Activated naive CD8-positive, alpha-beta T cell treated with anti-CD3 and anti-CD28 coated beads for 36 hours (primary cell): Measurements from ENCODE around the gene SPR. TPM values are rescaled to one million over a fixed set of nuclear protein-coding genes. Genes with fewer than 3 reads are reported as not detected.

Experiments used
- DNase-seq: peaks from one replicate; pipeline ENCODE4 v3.0.0; 2021
- H3K27ac Mint-ChIP-seq: one replicate; pipeline ENCODE4 v1.8.0; 2022; ENCODE audit warnings: mild to moderate bottlenecking, moderate library complexity, mixed read lengths
- H3K27me3 Mint-ChIP-seq: one replicate; pipeline ENCODE4 v1.8.0; 2022; ENCODE audit warnings: mild to moderate bottlenecking, mixed read lengths
- H3K36me3 Mint-ChIP-seq: one replicate; pipeline ENCODE4 v1.8.0; 2021; ENCODE audit warnings: mild to moderate bottlenecking, mixed read lengths
- H3K4me1 Mint-ChIP-seq: one replicate; pipeline ENCODE4 v1.8.0; 2021; ENCODE audit warnings: mixed read lengths
- H3K4me3 Mint-ChIP-seq: one replicate; pipeline ENCODE4 v1.8.0; 2022; ENCODE audit warnings: mild to moderate bottlenecking, moderate library complexity, mixed read lengths
- H3K9me3 Mint-ChIP-seq: one replicate; pipeline ENCODE4 v1.8.0; 2022; ENCODE audit warnings: mixed read lengths
- total RNA-seq, 2 experiments: library from RNA; stranded (reverse); gene quantifications; one replicate each; pipeline ENCODE4 v1.2.3, GENCODE V29; 2021

The SPR gene
- total RNA-seq, 2 experiments from 2014 or later: 13.9 TPM

DNA sequence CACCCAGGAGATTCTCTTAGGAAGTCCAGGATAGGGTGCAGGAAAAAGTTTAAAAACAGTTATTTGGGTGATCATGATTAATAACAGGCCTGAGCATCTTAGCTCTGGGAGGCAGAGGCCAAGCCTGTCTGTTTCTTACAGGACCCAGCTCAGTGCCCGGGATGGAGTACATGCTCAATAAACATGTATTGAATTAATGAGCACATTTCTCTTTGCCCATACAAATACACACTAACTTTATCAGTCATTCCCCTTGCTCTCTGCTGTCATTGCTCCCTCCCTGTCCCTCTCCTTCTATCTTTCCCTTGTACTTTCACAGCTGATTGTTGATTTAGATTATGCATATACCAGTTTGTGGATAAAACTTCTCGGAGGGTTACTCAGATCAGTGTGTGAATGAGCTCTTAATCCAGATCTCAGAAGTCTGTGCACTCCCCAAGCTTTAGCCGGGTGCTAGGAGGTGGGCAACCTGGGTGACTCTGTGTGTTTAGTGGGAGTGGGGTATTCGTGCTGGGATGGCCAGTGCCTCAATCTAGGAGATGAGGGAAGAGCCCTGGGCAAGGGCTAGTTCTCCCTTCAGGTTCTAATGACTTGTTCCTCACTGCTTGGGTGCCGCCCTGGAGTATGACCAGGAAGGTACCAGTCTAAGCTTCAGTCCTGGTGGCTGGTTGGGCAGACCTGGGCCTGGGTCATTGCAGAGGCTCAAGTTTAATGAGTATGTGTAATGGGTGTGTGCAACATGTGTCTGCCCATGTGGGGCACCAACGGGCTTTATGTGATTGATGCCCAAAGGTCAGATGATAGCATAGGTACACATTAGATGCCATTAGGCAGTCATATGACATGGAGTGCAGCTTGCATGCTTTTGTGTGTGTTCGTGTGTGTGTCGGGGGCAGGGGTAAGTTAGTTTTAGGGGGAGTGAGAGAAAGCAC is 40.7 kb downstream of the SPR start:
- Mint-ChIP-seq H3K4me1 (peaks cover 9% of the 10 kb centered on the region), H3K27me3 (peaks cover 15% of the 10 kb centered on the region), H3K36me3 (no peaks in the 10 kb centered on the region), H3K4me3 (no peak overlapping the region), H3K9me3 (no peaks in the 10 kb centered on the region), H3K27ac (no peak overlapping the region)
- DNase-seq: no peak

DNA sequence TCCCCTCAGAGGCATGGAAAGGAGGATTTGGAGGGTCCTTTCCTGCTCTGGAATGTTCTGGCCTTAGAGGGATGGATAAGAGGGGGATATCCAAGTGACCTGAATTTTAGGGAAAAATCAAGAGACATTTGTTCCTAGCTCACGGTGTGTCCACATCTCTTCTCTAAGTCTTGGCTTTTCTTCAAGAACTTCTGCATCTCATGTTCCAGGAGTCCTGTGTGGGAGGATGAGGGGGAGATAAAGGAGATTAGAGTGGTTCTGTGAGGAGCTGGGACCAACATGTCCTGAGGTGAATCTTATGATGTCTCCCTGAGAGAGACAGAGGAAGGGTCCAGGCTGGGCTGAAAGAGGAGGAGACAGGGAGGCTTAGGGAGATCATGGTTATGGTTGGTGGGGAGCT is 41.8 kb downstream of the SPR start:
- Mint-ChIP-seq H3K4me1 (peaks cover 4% of the 10 kb centered on the region), H3K4me3 (no peak overlapping the region), H3K9me3 (no peaks in the 10 kb centered on the region), H3K27ac (no peak overlapping the region), H3K27me3 (peaks cover 3% of the 10 kb centered on the region), H3K36me3 (no peaks in the 10 kb centered on the region)
- DNase-seq: no peak

GRCh38 chr2:72931280-72931910 is 44.2 kb downstream of the SPR start:
- Mint-ChIP-seq H3K4me3 (no peak overlapping the region), H3K27ac (no peak overlapping the region), H3K4me1 (no peaks in the 10 kb centered on the region), H3K36me3 (no peaks in the 10 kb centered on the region), H3K27me3 (no peaks in the 10 kb centered on the region), H3K9me3 (no peaks in the 10 kb centered on the region)
- DNase-seq: no peak

GRCh38 chr2:72932045-72932740 is 45.0 kb downstream of the SPR start:
- no peaks in the 10 kb centered on the region for H3K27me3 Mint-ChIP-seq
- H3K4me1 Mint-ChIP-seq: no peaks in the 10 kb centered on the region
- no peak for DNase-seq
- H3K27ac Mint-ChIP-seq: no peak overlapping the region
- H3K9me3 Mint-ChIP-seq: no peaks in the 10 kb centered on the region
- no peaks in the 10 kb centered on the region for H3K36me3 Mint-ChIP-seq
- no peak overlapping the region for H3K4me3 Mint-ChIP-seq

GRCh38 chr2:72932805-72933204 is 45.6 kb downstream of the SPR start:
- Mint-ChIP-seq H3K27ac (no peak overlapping the region), H3K36me3 (no peaks in the 10 kb centered on the region), H3K4me1 (no peaks in the 10 kb centered on the region), H3K9me3 (no peaks in the 10 kb centered on the region), H3K27me3 (no peaks in the 10 kb centered on the region), H3K4me3 (no peak overlapping the region)
- no peak for DNase-seq

- H3K9me3 Mint-ChIP-seq: no peaks in the 10 kb centered on the region
- no peaks in the 10 kb centered on the region for H3K27me3 Mint-ChIP-seq
Observed at GRCh38 chr2:72933207-72933606, 46.0 kb downstream of the SPR start.

GRCh38 chr2:72933646-72934151 is 46.5 kb downstream of the SPR start:
- H3K27me3 Mint-ChIP-seq: no peaks in the 10 kb centered on the region
- no peaks in the 10 kb centered on the region for H3K9me3 Mint-ChIP-seq
- no peak overlapping the region for H3K4me3 Mint-ChIP-seq
- H3K4me1 Mint-ChIP-seq: no peaks in the 10 kb centered on the region
- H3K27ac Mint-ChIP-seq: no peak overlapping the region
- no peaks in the 10 kb centered on the region for H3K36me3 Mint-ChIP-seq
- no peak for DNase-seq

More at GRCh38 chr2:72933207-72933606, 46.0 kb downstream of the SPR start:
- Mint-ChIP-seq H3K4me1 (no peaks in the 10 kb centered on the region), H3K4me3 (no peak overlapping the region), H3K27ac (no peak overlapping the region), H3K36me3 (no peaks in the 10 kb centered on the region)
- no peak for DNase-seq

- no peak for DNase-seq
- Mint-ChIP-seq H3K4me1 (no peaks in the 10 kb centered on the region), H3K27me3 (no peaks in the 10 kb centered on the region), H3K27ac (no peak overlapping the region), H3K9me3 (no peaks in the 10 kb centered on the region), H3K36me3 (no peaks in the 10 kb centered on the region), H3K4me3 (no peak overlapping the region)
Observed at GRCh38 chr2:72934683-72935610, 47.7 kb downstream of the SPR start.

GRCh38 chr2:72935611-72935957 is 48.4 kb downstream of the SPR start:
- no peak for DNase-seq
- H3K27me3 Mint-ChIP-seq: no peaks in the 10 kb centered on the region
- no peak overlapping the region for H3K27ac Mint-ChIP-seq
- no peaks in the 10 kb centered on the region for H3K9me3 Mint-ChIP-seq
- no peak overlapping the region for H3K4me3 Mint-ChIP-seq
- H3K36me3 Mint-ChIP-seq: no peaks in the 10 kb centered on the region
- H3K4me1 Mint-ChIP-seq: no peaks in the 10 kb centered on the region

GRCh38 chr2:72936660-72937355 is 49.6 kb downstream of the SPR start:
- Mint-ChIP-seq H3K4me3 (no peak overlapping the region), H3K27ac (no peak overlapping the region), H3K9me3 (no peaks in the 10 kb centered on the region)

GRCh38 chr2:72937356-72937669 is 50.1 kb downstream of the SPR start:
- H3K4me3 Mint-ChIP-seq: no peak overlapping the region
- H3K36me3 Mint-ChIP-seq: no peaks in the 10 kb centered on the region
- DNase-seq: no peak
- H3K9me3 Mint-ChIP-seq: no peaks in the 10 kb centered on the region
- no peaks in the 10 kb centered on the region for H3K4me1 Mint-ChIP-seq
- no peak overlapping the region for H3K27ac Mint-ChIP-seq
- H3K27me3 Mint-ChIP-seq: no peaks in the 10 kb centered on the region

More at GRCh38 chr2:72936660-72937355, 49.6 kb downstream of the SPR start:
- Mint-ChIP-seq H3K36me3 (no peaks in the 10 kb centered on the region), H3K4me1 (no peaks in the 10 kb centered on the region), H3K27me3 (no peaks in the 10 kb centered on the region)
- no peak for DNase-seq

DNA sequence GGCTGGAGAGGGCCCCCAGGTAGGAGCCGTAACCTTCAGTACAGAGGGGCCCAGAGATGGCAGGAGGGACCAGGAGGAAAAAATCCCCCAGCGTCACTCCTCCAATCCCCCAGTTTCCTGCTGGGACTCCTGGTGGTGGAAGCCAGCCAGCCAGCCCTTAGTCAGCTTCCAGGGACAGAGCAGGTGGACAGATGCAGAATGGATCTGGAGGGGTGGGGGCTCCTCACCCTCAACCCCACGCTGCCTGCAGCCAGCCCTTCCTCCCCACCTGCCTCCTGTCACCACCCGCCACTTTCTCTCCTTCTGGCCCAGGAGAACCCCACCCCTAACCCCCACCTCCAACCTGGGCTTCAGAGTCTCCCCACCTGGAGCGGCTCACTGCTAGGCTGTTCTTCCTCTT is 51.2 kb downstream of the SPR start:
- Mint-ChIP-seq H3K27ac (no peak overlapping the region), H3K4me1 (no peaks in the 10 kb centered on the region), H3K27me3 (no peaks in the 10 kb centered on the region), H3K9me3 (no peaks in the 10 kb centered on the region), H3K36me3 (no peaks in the 10 kb centered on the region), H3K4me3 (no peak overlapping the region)
- DNase-seq: no peak

DNA sequence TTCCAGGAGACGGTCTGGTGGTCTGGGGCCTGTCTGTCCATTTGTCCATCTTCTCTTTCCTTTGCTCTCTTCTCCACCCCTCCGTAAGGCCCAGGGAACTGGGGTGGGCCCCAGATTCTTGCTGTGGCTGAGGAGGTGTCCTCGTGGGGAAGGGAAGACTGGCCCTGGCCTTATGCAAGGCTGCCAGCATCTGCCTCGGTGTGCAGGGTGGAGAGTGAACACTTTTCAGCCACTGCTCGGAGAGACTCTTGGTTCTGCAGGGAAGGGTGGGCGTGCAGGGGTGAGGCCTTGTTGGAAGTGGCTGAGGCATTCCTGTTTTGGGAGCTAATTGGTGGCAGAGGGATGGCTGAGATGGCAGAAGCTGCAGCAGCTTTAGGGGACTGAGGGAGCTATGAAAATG is 53.2 kb downstream of the SPR start:
- Mint-ChIP-seq H3K27me3 (no peaks in the 10 kb centered on the region), H3K27ac (no peak overlapping the region), H3K36me3 (no peaks in the 10 kb centered on the region), H3K9me3 (no peaks in the 10 kb centered on the region), H3K4me1 (no peaks in the 10 kb centered on the region), H3K4me3 (no peak overlapping the region)
- DNase-seq: no peak

GRCh38 chr2:72940786-72941185 is 53.6 kb downstream of the SPR start:
- Mint-ChIP-seq H3K36me3 (no peaks in the 10 kb centered on the region), H3K4me3 (no peak overlapping the region), H3K27me3 (no peaks in the 10 kb centered on the region), H3K27ac (no peak overlapping the region), H3K4me1 (no peaks in the 10 kb centered on the region), H3K9me3 (no peaks in the 10 kb centered on the region)
- DNase-seq: no peak
